T-helper 17 cell (primary cell): ENCODE measurements around the gene CDK7. TPM values are rescaled to one million over a fixed set of nuclear protein-coding genes. Genes with fewer than 3 reads are reported as not detected.
A peak's percentile ranks its signal among the peaks of the same experiment; 100 is the strongest.

ENCODE experiments used
- ATAC-seq: fragments of 150-1000 bp; cut with Tn5 transposase; 2 replicates; pipeline ENCODE4 v1.10.0; 2021; ENCODE audit warnings: mild to moderate bottlenecking, moderate library complexity
- DNase-seq, 3 donors: peaks; one replicate each; pipeline versions ENCODE4 v3.0.0 to v3.0.0-alpha.2; 2020 to 2021
- H3K9me3 ChIP-seq: one replicate; pipeline ENCODE4 v1.7.0; 2013; ENCODE audit warnings: low read length, mild to moderate bottlenecking; ENCODE audit not compliant: control insufficient read depth, poor library complexity, severe bottlenecking
- H3K27ac Mint-ChIP-seq: one replicate; pipeline ENCODE4 v1.8.0; 2022; ENCODE audit warnings: mild to moderate bottlenecking, moderate library complexity, mixed read lengths
- H3K27me3 Mint-ChIP-seq: one replicate; pipeline ENCODE4 v1.8.0; 2022; ENCODE audit warnings: mixed read lengths
- H3K36me3 Mint-ChIP-seq: one replicate; pipeline ENCODE4 v1.8.0; 2022; ENCODE audit warnings: low read depth, mixed read lengths
- H3K4me1 Mint-ChIP-seq: one replicate; pipeline ENCODE4 v1.8.0; 2022; ENCODE audit warnings: mild to moderate bottlenecking, mixed read lengths
- H3K4me3 Mint-ChIP-seq: one replicate; pipeline ENCODE4 v1.8.0; 2022; ENCODE audit warnings: mild to moderate bottlenecking, moderate library complexity, mixed read lengths
- total RNA-seq, 4 donors: library from RNA in 2 of 4; stranded (reverse) in 2 of 4; gene quantifications; one replicate each; pipeline ENCODE4 v1.2.3 and lab custom pipeline; 2022 to 2026

The CDK7 gene
- total RNA-seq, 2 donors from 2014 or later = 28.3 to 35.4 TPM

DNA sequence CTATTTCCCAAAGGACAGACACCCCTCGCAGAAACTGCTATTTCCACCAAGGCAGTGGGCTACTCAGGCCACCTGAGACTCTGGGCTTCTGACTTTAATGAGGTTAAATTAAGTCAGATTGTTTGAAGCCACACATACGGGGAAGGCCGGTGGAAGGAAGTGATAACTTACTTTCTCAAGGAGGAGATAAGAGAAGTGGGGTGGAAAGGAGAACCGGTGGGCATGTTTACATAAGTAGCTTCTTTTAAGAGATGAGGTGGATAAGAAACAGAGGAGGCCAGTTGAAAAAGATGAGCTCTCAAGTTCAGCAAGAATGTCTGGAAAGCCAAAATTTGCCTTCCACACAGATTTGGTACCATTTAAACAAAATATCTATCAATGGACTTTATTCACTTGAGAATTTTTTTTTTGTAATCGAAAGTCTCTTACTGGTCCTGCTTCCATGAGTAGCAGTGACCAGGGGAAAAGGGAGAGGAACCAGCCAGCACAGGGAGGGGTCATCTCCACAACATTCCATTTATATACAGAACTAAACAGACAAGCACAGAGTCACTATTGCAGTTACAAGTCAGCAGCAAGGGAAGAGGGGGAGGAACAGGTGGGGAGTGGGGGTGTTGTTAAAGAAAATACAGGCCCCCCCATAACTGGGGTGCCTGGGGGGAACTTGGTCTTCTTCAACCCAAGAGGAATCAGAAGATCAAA, 77.9 kb downstream of the CDK7 start:
- H3K9me3 ChIP-seq = no peaks in the 10 kb centered on the region
- DNase-seq (no peak), ATAC-seq (no peak)
- H3K36me3 Mint-ChIP-seq = peaks cover 2% of the 10 kb centered on the region
- no peak overlapping the region for H3K4me3 Mint-ChIP-seq
- H3K27me3 Mint-ChIP-seq = no peaks in the 10 kb centered on the region
- no peaks in the 10 kb centered on the region for H3K4me1 Mint-ChIP-seq
- H3K27ac Mint-ChIP-seq = no peak overlapping the region

DNA sequence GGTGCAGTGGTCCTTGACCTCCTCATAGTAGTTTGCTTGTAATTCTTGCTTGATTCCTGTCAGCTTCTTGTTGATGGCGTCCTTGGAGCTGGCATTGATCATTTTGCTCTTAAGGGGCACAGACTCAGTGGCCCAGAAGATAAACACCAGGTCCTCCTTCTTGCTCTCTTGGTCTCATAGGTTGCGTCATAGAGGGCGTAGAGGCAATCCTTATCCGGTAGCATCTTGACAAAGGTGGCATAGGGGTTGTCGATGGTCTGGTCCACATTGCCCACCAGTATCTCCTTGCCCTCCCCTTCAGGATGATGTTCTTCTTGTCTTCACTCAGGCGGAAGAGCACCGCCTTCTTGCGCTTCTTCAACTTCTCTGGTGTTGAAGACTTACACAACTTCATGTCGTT, 78.7 kb downstream of the CDK7 start:
- no peaks in the 10 kb centered on the region for H3K9me3 ChIP-seq
- Mint-ChIP-seq H3K36me3 (peaks cover 2% of the 10 kb centered on the region), H3K27me3 (no peaks in the 10 kb centered on the region), H3K4me1 (no peaks in the 10 kb centered on the region), H3K27ac (no peak overlapping the region), H3K4me3 (no peak overlapping the region)
- no peak for ATAC-seq
- DNase-seq = no peak

DNA sequence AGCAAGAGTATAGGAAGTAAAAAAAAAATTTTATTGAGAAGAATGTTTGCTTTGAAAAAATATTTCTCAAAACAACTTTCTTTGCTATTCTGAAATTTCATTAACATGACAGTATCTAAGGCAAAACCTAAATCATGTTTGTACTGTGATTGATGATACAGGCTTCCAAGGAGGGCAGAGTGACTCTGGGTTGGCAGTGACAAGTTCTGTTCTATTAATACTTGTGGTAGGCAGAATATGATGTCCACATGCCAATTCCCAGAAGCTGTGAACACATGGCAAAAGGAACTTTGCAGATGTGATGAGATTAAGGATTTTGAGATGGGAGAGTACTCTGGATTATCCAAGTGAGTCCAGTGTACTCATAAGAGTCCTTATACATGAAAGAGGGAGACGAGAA, 81.3 kb downstream of the CDK7 start:
- ATAC-seq = no peak
- H3K4me1 Mint-ChIP-seq = no peaks in the 10 kb centered on the region
- H3K27ac Mint-ChIP-seq = no peak overlapping the region
- H3K27me3 Mint-ChIP-seq = no peaks in the 10 kb centered on the region
- DNase-seq = no peak
- H3K4me3 Mint-ChIP-seq = no peak overlapping the region
- no peaks in the 10 kb centered on the region for H3K36me3 Mint-ChIP-seq
- H3K9me3 ChIP-seq = no peaks in the 10 kb centered on the region

DNA sequence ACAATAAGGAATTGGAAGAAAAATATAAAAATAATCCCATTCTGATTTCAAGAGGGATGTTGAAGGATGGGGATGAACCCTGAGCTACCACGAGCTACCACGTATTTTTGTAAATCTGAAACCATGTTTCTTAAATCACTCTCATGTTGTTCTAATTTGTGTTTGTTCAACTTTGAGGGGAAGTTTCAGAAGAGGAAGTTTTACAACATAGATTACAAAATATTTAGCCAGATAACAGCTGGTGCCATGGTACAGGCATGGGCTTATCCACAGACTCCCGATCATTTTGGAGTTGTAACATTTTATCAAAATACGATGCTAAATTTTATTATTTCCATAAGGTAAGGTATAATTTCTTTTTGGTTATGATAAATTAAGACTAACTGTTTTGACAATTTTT, 82.7 kb downstream of the CDK7 start:
- DNase-seq = no peak
- ATAC-seq = no peak
- H3K9me3 ChIP-seq = no peaks in the 10 kb centered on the region
- H3K27me3 Mint-ChIP-seq = no peaks in the 10 kb centered on the region
- H3K4me3 Mint-ChIP-seq = no peak overlapping the region
- no peaks in the 10 kb centered on the region for H3K4me1 Mint-ChIP-seq
- H3K36me3 Mint-ChIP-seq = no peaks in the 10 kb centered on the region
- peak overlapping the region; percentile 29 for H3K27ac Mint-ChIP-seq

DNA sequence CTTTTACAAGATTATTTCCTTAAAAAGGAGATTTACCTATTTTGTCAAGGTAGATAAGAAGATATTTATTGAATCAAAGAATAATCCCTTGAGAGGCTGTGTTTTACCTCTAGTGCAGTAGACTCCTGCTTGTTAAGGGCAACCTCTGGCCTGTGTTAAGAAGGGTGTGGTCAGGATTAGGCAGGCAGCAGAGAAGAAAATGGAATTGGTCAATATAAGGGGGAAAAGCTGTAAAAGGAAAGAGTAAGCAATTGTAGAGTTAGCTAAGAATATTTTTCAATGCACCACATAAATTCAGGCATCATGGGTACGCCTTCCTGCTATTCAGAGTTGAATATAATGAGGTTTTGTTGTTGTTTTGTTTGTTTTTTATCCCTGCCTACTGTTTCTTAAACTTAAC, 91.7 kb downstream of the CDK7 start:
- DNase-seq (no peak), ATAC-seq (no peak)
- no peak overlapping the region for H3K4me3 Mint-ChIP-seq
- H3K27me3 Mint-ChIP-seq = no peaks in the 10 kb centered on the region
- H3K4me1 Mint-ChIP-seq = peaks cover 11% of the 10 kb centered on the region
- peaks cover 2% of the 10 kb centered on the region for H3K36me3 Mint-ChIP-seq
- no peak overlapping the region for H3K27ac Mint-ChIP-seq
- H3K9me3 ChIP-seq = no peaks in the 10 kb centered on the region

Other genes starting within 250 kb of the CDK7 start
- gene SLC30A5, start 140.9 kb upstream of the CDK7 start, total RNA-seq = 10 to 100 TPM; 17.7 to 18.6 TPM
- 1 to 10 TPM; 2.2 to 2.3 TPM for gene CCNB1, start 67.7 kb upstream of the CDK7 start, total RNA-seq
- gene CENPH, start 45.3 kb upstream of the CDK7 start, total RNA-seq = 1 to 10 TPM; 3.9 to 5.9 TPM
- 1 to 10 TPM; 3.4 to 5.3 TPM for gene CCDC125, start 97.9 kb downstream of the CDK7 start, total RNA-seq
- 10 to 100 TPM in 1 of 2 donors, 1 to 10 TPM in 1; 8.8 to 12.6 TPM for gene AK6, start 134.6 kb downstream of the CDK7 start, total RNA-seq
- 10 to 100 TPM; 44.3 to 45.5 TPM for gene TAF9, start 134.6 kb downstream of the CDK7 start, total RNA-seq
- 10 to 100 TPM; 19.9 TPM for gene RAD17, start 134.9 kb downstream of the CDK7 start, total RNA-seq
- under 1 TPM; 0.12 to 0.26 TPM for gene MARVELD2, start 180.2 kb downstream of the CDK7 start, total RNA-seq